PC-3 (cell line): ENCODE measurements around the gene P2RX2. TPM values are rescaled to one million over a fixed set of nuclear protein-coding genes. Genes with fewer than 3 reads are reported as not detected.

Experiments
- ATAC-seq: fragments of 200-7000 bp; cut with Tn5 transposase; 2 replicates; pipeline ENCODE4 v1.9.1; 2020; ENCODE audit warnings: mild to moderate bottlenecking, moderate library complexity
- BruUV-seq: library from RNA; stranded (reverse); fragments of 400-500 nt; replicated peaks from 2 replicates; lab custom pipeline; 2021; lab: Mats Ljungman, UMichigan
- CTCF ChIA-PET: fragments of 300-600 bp; sonication (Branson Sonifier 250); formaldehyde crosslinking; loops from one replicate; lab custom pipeline; 2022; ENCODE audit warnings: antibody characterized with exemption; lab: Charles Lee
- POLR2A ChIA-PET: fragments of 300-600 bp; sonication (Branson Sonifier 250); formaldehyde crosslinking; loops from one replicate; lab custom pipeline; 2022; ENCODE audit warnings: antibody characterized with exemption; ENCODE audit not compliant: unreplicated experiment; lab: Charles Lee
- DNase-seq: peaks from one replicate; pipeline ENCODE4 v3.0.0-alpha.2; 2015
- H2AFZ ChIP-seq: fragments of 300-600 bp; sonication (generic); 2 replicates; pipeline ENCODE4 v1.6.0; 2016; ENCODE audit warnings: antibody characterized with exemption, low read length
- H3F3A ChIP-seq: fragments of 300-600 bp; sonication (generic); one replicate; pipeline ENCODE4 v1.6.0; 2017; ENCODE audit warnings: antibody characterized with exemption, low read length, control low read depth, mild to moderate bottlenecking; ENCODE audit not compliant: unreplicated experiment
- H3K27ac ChIP-seq: fragments of 300-600 bp; sonication (generic); 2 replicates; pipeline ENCODE4 v1.5.1; 2016; ENCODE audit warnings: mild to moderate bottlenecking, low read length
- H3K27me3 ChIP-seq: fragments of 300-600 bp; sonication (generic); 2 replicates; pipeline ENCODE4 v1.6.1; 2016; ENCODE audit warnings: low read length, mixed read lengths
- H3K36me3 ChIP-seq: fragments of 300-600 bp; sonication (generic); 2 replicates; pipeline ENCODE4 v1.6.1; 2016; ENCODE audit warnings: low read depth, mixed run types, low read length, mixed read lengths
- H3K4me1 ChIP-seq: fragments of 300-600 bp; sonication (generic); 2 replicates; pipeline ENCODE4 v1.5.1; 2016; ENCODE audit warnings: low read length; ENCODE audit not compliant: insufficient read depth
- H3K4me2 ChIP-seq: fragments of 300-600 bp; sonication (generic); 2 replicates; pipeline ENCODE4 v1.6.0; 2016; ENCODE audit warnings: low read length
- H3K4me3 ChIP-seq: fragments of 300-600 bp; sonication (generic); 2 replicates; pipeline ENCODE4 v1.5.1; 2016; ENCODE audit warnings: mild to moderate bottlenecking, low read length, mixed read lengths
- H3K79me2 ChIP-seq: fragments of 300-600 bp; sonication (generic); 2 replicates; pipeline ENCODE4 v1.6.1; 2017; ENCODE audit warnings: low read length, mixed read lengths
- H3K9ac ChIP-seq: fragments of 300-600 bp; sonication (generic); 2 replicates; pipeline ENCODE4 v1.6.0; 2016; ENCODE audit warnings: mild to moderate bottlenecking, low read length
- H3K9me2 ChIP-seq: fragments of 300-600 bp; sonication (generic); replicated peaks from 2 replicates; pipeline ENCODE4 v1.6.1; 2016; ENCODE audit warnings: mixed run types, low read length, mixed read lengths
- H3K9me3 ChIP-seq: fragments of 300-600 bp; sonication (generic); 2 replicates; pipeline ENCODE4 v1.6.1; 2016; ENCODE audit warnings: low read length, mixed read lengths
- H4K20me1 ChIP-seq: fragments of 300-600 bp; sonication (generic); 2 replicates; pipeline ENCODE4 v1.6.1; 2016; ENCODE audit warnings: low read length, mixed read lengths
- CTCF ChIP-seq: fragments of 300-600 bp; sonication (generic); conservative IDR thresholded peaks from 2 replicates; pipeline ENCODE4 v1.5.1; 2017; ENCODE audit warnings: antibody characterized with exemption, low read depth, mild to moderate bottlenecking, low read length
- EZH2 ChIP-seq: fragments of 300-600 bp; sonication (generic); IDR thresholded peaks from one replicate; pipeline ENCODE4 v1.6.1; 2017; ENCODE audit warnings: antibody characterized with exemption, mild to moderate bottlenecking, low read length; ENCODE audit not compliant: unreplicated experiment
- EZH2phosphoT487 ChIP-seq: fragments of 300-600 bp; sonication (generic); IDR thresholded peaks from 2 replicates; pipeline ENCODE4 v1.6.1; 2018; ENCODE audit warnings: mild to moderate bottlenecking, antibody characterized with exemption, low read length, borderline replicate concordance
- intact Hi-C: fragments of 100-400 bp; cut with micrococcal nuclease; formaldehyde crosslinking; loops from 2 replicates; pipeline ENCODE4 v1.9.0; 2023
- total RNA-seq: library from RNA; depleted of rRNA; stranded (reverse); fragments of >200 nt; gene quantifications from 2 replicates; pipeline ENCODE4 v1.2.3, GENCODE V29; 2014

The P2RX2 gene
- total RNA-seq, 1 experiment from 2014 or later: not detected

- DNase-seq (no peak), ATAC-seq (no peak)
- Histone ChIP-seq H3K79me2 (no peaks in the 10 kb centered on the region), H3K4me2 (no peak overlapping the region), H3K27me3 (no peaks in the 10 kb centered on the region), H3K4me3 (no peak overlapping the region), H2AFZ (no peak overlapping the region), H3K36me3 (peaks cover 60% of the 10 kb centered on the region), H4K20me1 (no peaks in the 10 kb centered on the region), H3F3A (no peaks in the 10 kb centered on the region), H3K9me2 (no peaks in the 10 kb centered on the region), H3K9ac (no peak overlapping the region), H3K27ac (no peak overlapping the region), H3K4me1 (no peaks in the 10 kb centered on the region), H3K9me3 (no peaks in the 10 kb centered on the region)
- BruUV-seq: no TSS peak
- ChIA-PET POLR2A (no interaction called here), CTCF (no interaction called here)
- TF ChIP-seq EZH2phosphoT487 (no peak), EZH2 (no peak), CTCF (no peak)
- intact Hi-C loops: no loop called here
Observed at GRCh38 chr12:132633398-132633797, 14.8 kb downstream of the P2RX2 start.

DNA sequence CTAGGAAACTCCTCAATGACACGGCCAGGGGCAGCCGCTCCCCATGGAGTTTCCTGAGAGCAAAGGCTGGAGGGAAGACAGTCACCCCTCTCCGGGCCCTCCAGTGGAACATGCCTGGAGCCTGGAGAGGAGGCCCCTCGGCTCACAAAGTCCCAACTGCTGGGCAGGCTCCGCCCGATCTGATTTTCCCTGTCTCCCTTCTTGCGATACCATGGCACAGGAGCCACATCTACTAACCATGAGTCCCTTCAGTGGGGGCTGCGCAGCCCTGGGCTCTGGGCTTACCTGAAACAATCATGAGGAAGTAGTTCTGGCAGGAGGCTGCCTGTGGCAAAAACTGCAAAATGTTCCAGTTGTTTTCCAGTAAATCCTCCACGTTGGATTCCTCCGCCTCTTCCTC is 15.3 kb downstream of the P2RX2 start:
- Histone ChIP-seq H3K9me2 (no peaks in the 10 kb centered on the region), H3K4me1 (no peaks in the 10 kb centered on the region), H3K9ac (no peak overlapping the region), H3K27ac (no peak overlapping the region), H3K9me3 (no peaks in the 10 kb centered on the region), H4K20me1 (no peaks in the 10 kb centered on the region), H2AFZ (no peak overlapping the region), H3K36me3 (peaks cover 60% of the 10 kb centered on the region), H3K27me3 (no peaks in the 10 kb centered on the region), H3K79me2 (no peaks in the 10 kb centered on the region), H3K4me2 (no peak overlapping the region), H3F3A (no peaks in the 10 kb centered on the region), H3K4me3 (no peak overlapping the region)
- ATAC-seq (no peak), DNase-seq (no peak)
- no peak for TF ChIP-seq EZH2phosphoT487
- TF ChIP-seq CTCF: no peak
- no peak for TF ChIP-seq EZH2
- POLR2A ChIA-PET: no interaction called here
- CTCF ChIA-PET: no interaction called here
- intact Hi-C loops: no loop called here
- no TSS peak for BruUV-seq

DNA sequence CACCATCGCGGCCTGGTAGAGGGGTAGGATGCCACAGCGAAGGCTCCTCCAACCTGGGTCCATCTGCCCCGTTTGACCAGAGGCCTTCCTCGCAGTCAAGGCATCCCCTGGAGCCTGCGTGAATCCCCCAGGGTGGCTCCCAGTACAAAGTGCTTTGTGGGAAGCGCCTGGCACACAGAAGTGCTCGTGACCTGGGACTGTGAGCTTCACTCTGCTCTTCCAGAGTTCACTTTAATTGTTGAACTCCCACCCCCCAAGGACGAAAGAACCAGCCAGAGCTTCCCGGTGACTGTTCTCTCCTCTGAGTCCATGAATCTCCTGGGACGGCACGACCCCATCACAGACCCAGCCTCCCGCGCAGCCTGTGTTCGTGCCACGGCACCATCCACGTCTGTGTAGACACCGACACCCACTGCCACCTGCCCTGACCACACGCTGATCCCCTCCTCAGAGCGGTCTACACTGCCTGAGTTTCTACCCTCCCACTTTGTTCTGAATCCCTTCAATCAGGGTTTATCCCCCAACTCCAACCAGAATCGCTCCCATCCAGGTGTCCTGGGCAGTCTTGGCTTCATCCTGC is 15.9 kb downstream of the P2RX2 start:
- no TSS peak for BruUV-seq
- ATAC-seq: no peak
- CTCF ChIA-PET: no interaction called here
- Histone ChIP-seq H3K79me2 (no peaks in the 10 kb centered on the region), H2AFZ (no peak overlapping the region), H3K9me2 (no peaks in the 10 kb centered on the region), H3K27ac (no peak overlapping the region), H3K9me3 (no peaks in the 10 kb centered on the region), H4K20me1 (no peaks in the 10 kb centered on the region), H3K4me3 (no peak overlapping the region), H3K4me1 (no peaks in the 10 kb centered on the region), H3K4me2 (no peak overlapping the region), H3F3A (no peaks in the 10 kb centered on the region), H3K27me3 (no peaks in the 10 kb centered on the region), H3K36me3 (peaks cover 55% of the 10 kb centered on the region), H3K9ac (no peak overlapping the region)
- intact Hi-C loops: no loop called here
- no peak for TF ChIP-seq CTCF
- no peak for TF ChIP-seq EZH2phosphoT487
- no peak for TF ChIP-seq EZH2
- POLR2A ChIA-PET: no interaction called here
- no peak for DNase-seq
